Osteocyte (in vitro differentiated cells): ENCODE data around the gene NR2F2. TPM values are rescaled to one million over a fixed set of nuclear protein-coding genes. Genes with fewer than 3 reads are reported as not detected.

Experiments used
- DNase-seq: peaks from one replicate; pipeline ENCODE4 v3.0.0; 2021; ENCODE audit warnings: mixed read lengths; ENCODE audit not compliant: unreplicated experiment; ENCODE audit errors: extremely low spot score
- H3K27ac Mint-ChIP-seq: one replicate; pipeline ENCODE4 v1.8.0; 2021; ENCODE audit warnings: mild to moderate bottlenecking, mixed read lengths; ENCODE audit not compliant: unreplicated experiment
- H3K27me3 Mint-ChIP-seq: one replicate; pipeline ENCODE4 v1.8.0; 2021; ENCODE audit warnings: mixed read lengths; ENCODE audit not compliant: unreplicated experiment
- H3K36me3 Mint-ChIP-seq: one replicate; pipeline ENCODE4 v1.8.0; 2021; ENCODE audit warnings: mixed read lengths; ENCODE audit not compliant: unreplicated experiment
- H3K4me1 Mint-ChIP-seq: one replicate; pipeline ENCODE4 v1.8.0; 2021; ENCODE audit warnings: mixed read lengths; ENCODE audit not compliant: unreplicated experiment
- H3K4me3 Mint-ChIP-seq: one replicate; pipeline ENCODE4 v1.8.0; 2021; ENCODE audit warnings: mild to moderate bottlenecking, moderate library complexity, mixed read lengths; ENCODE audit not compliant: unreplicated experiment
- H3K9me3 Mint-ChIP-seq: one replicate; pipeline ENCODE4 v1.8.0; 2021; ENCODE audit warnings: mixed read lengths; ENCODE audit not compliant: unreplicated experiment
- total RNA-seq: library from RNA; stranded (reverse); gene quantifications from 2 replicates; pipeline ENCODE4 v1.2.1, GENCODE V29; 2021
- TF ChIP-seq, protein P1 (sequence below): fragments of 200-600 bp; sonication (generic); IDR thresholded peaks from 2 replicates; pipeline ENCODE4 v1.5.0; 2021; ENCODE audit warnings: antibody characterized with exemption, mild to moderate bottlenecking, moderate library complexity

The NR2F2 gene
- total RNA-seq, 1 donor from 2014 or later, result 286 TPM

- Mint-ChIP-seq H3K9me3 (no peaks in the 10 kb centered on the region), H3K27ac (peak overlapping the region; percentile 96), H3K4me3 (peak overlapping the region; percentile 99), H3K36me3 (peaks cover 94% of the 10 kb centered on the region), H3K4me1 (peaks cover 13% of the 10 kb centered on the region), H3K27me3 (no peaks in the 10 kb centered on the region)
- DNase-seq, result no peak
- TF ChIP-seq, protein P1, sequence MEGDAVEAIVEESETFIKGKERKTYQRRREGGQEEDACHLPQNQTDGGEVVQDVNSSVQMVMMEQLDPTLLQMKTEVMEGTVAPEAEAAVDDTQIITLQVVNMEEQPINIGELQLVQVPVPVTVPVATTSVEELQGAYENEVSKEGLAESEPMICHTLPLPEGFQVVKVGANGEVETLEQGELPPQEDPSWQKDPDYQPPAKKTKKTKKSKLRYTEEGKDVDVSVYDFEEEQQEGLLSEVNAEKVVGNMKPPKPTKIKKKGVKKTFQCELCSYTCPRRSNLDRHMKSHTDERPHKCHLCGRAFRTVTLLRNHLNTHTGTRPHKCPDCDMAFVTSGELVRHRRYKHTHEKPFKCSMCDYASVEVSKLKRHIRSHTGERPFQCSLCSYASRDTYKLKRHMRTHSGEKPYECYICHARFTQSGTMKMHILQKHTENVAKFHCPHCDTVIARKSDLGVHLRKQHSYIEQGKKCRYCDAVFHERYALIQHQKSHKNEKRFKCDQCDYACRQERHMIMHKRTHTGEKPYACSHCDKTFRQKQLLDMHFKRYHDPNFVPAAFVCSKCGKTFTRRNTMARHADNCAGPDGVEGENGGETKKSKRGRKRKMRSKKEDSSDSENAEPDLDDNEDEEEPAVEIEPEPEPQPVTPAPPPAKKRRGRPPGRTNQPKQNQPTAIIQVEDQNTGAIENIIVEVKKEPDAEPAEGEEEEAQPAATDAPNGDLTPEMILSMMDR, result no peak
Observed at GRCh38 chr15:96337365-96338023, 7.0 kb downstream of the NR2F2 start.

DNA sequence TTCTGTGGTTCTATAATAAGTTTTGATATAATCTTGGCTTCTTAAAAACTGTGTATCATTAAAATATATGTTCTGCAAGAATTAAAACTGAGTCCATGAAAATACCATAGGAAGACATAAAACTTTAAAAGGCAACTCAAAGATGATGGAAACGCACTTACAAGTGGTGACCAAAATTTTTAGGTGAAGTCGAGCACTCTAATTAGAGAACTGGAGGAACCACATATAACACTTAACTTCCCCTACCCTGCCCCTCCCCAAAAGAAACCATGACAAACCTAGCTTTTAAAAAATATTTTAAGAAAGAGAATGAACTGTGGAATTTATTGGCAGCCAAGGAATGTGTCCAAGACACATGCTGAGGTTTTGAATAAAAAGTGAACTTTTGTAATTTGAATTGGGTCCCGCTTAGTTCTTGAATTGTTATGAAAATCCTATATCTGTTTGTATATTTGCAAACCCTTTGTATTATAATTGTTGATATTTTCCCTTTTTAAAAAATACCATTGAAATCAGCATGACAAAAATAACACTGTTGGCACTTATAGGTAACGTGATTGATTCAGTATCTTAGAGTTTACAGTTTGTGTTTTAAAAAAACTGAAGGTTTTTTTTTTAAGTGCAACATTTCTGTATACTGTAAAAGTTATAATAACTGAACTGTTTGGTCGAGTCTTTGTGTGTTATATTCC, 7.7 kb downstream of the NR2F2 start:
- peaks cover 95% of the 10 kb centered on the region for H3K36me3 Mint-ChIP-seq
- TF ChIP-seq, protein P1, result no peak
- peak overlapping the region; percentile 99 for H3K4me3 Mint-ChIP-seq
- no peak for DNase-seq
- peak overlapping the region; percentile 96 for H3K27ac Mint-ChIP-seq
- H3K4me1 Mint-ChIP-seq, result peaks cover 20% of the 10 kb centered on the region
- H3K27me3 Mint-ChIP-seq, result no peaks in the 10 kb centered on the region
- H3K9me3 Mint-ChIP-seq, result no peaks in the 10 kb centered on the region

- Mint-ChIP-seq H3K27ac (peak overlapping the region; percentile 96), H3K4me1 (peaks cover 27% of the 10 kb centered on the region), H3K9me3 (no peaks in the 10 kb centered on the region), H3K4me3 (peak overlapping the region; percentile 99), H3K27me3 (no peaks in the 10 kb centered on the region), H3K36me3 (peaks cover 93% of the 10 kb centered on the region)
- no peak for DNase-seq
- TF ChIP-seq, protein P1, result no peak
Observed at GRCh38 chr15:96338766-96339618, 8.5 kb downstream of the NR2F2 start.

- no peak for DNase-seq
- Mint-ChIP-seq H3K27me3 (no peaks in the 10 kb centered on the region), H3K4me3 (peak overlapping the region; percentile 99), H3K27ac (peak overlapping the region; percentile 96), H3K4me1 (peaks cover 35% of the 10 kb centered on the region), H3K36me3 (peaks cover 87% of the 10 kb centered on the region), H3K9me3 (no peaks in the 10 kb centered on the region)
- TF ChIP-seq, protein P1, result no peak
Observed at GRCh38 chr15:96339619-96340347, 9.3 kb downstream of the NR2F2 start.
